ENCODE results near the gene ASXL1. TPM values are rescaled to one million over a fixed set of nuclear protein-coding genes. Genes with fewer than 3 reads are reported as not detected.

Gene ASXL1
- total RNA-seq, 1 donor from 2014 or later, result 97.5 TPM

- peaks cover 0 to 3% of the 10 kb centered on the region in 2 donors for H3K36me3 ChIP-seq
- peaks cover 28% of the 10 kb centered on the region for H3K4me1 ChIP-seq
- intact Hi-C loops (cut with DNase I), result no loop called here
- TF ChIP-seq CTCF (IDR thresholded peaks at IDR 0.05) (no peak), POLR2A (IDR thresholded peaks at IDR 0.05) (no peak), POLR2AphosphoS5 (IDR thresholded peaks at IDR 0.05; ENCODE audit: insufficient read depth in 1 of 2, low read depth in 1 of 2) (no peak)
- H3K27ac ChIP-seq, result no peak overlapping the region
- H3K27me3 ChIP-seq, result no peaks in the 10 kb centered on the region
- no peaks in the 10 kb centered on the region for H3K9me3 ChIP-seq
- DNase-seq (ENCODE audit: extremely low spot score in 2 of 2), result no peak
- no peak overlapping the region for H3K4me3 ChIP-seq
These were observed 100.7 kb downstream of the ASXL1 start for GRCh38 chr20:32458837-32459220.

- Histone ChIP-seq H3K4me1 (peaks cover 40% of the 10 kb centered on the region), H3K9me3 (no peaks in the 10 kb centered on the region), H3K4me3 (no peak overlapping the region), H3K27ac (no peak overlapping the region), H3K27me3 (no peaks in the 10 kb centered on the region), H3K36me3 (peaks cover 0 to 3% of the 10 kb centered on the region in 2 donors)
- DNase-seq (ENCODE audit: extremely low spot score in 2 of 2), result no peak
- TF ChIP-seq POLR2AphosphoS5 (IDR thresholded peaks at IDR 0.05; ENCODE audit: insufficient read depth in 1 of 2, low read depth in 1 of 2) (no peak), CTCF (IDR thresholded peaks at IDR 0.05) (no peak), POLR2A (IDR thresholded peaks at IDR 0.05) (no peak)
- intact Hi-C loops (cut with DNase I), result loop anchor here (10.0 kb wide), 1 partner anchor 245 kb away; no protein-coding TSS in a partner anchor
These were observed 102.1 kb downstream of the ASXL1 start for GRCh38 chr20:32460231-32460630.

GRCh38 chr20:32460683-32461320 lies 102.7 kb downstream of the ASXL1 start:
- Histone ChIP-seq H3K4me3 (no peak overlapping the region), H3K4me1 (peaks cover 44% of the 10 kb centered on the region), H3K27ac (no peak overlapping the region), H3K27me3 (no peaks in the 10 kb centered on the region), H3K9me3 (no peaks in the 10 kb centered on the region), H3K36me3 (peaks cover 0 to 3% of the 10 kb centered on the region in 2 donors)
- intact Hi-C loops (cut with DNase I), result loop anchor here (10.0 kb wide), 1 partner anchor 246 kb away; no protein-coding TSS in a partner anchor
- no peak for DNase-seq (ENCODE audit: extremely low spot score in 2 of 2)
- TF ChIP-seq CTCF (IDR thresholded peaks at IDR 0.05), result no peak
- no peak for TF ChIP-seq POLR2A (IDR thresholded peaks at IDR 0.05)
- no peak for TF ChIP-seq POLR2AphosphoS5 (IDR thresholded peaks at IDR 0.05; ENCODE audit: insufficient read depth in 1 of 2, low read depth in 1 of 2)

- H3K27ac ChIP-seq, result no peak overlapping the region
- H3K36me3 ChIP-seq, result peaks cover 0 to 3% of the 10 kb centered on the region in 2 donors
- DNase-seq (ENCODE audit: extremely low spot score in 2 of 2), result no peak
- no peak overlapping the region for H3K4me3 ChIP-seq
- no peaks in the 10 kb centered on the region for H3K27me3 ChIP-seq
- peaks cover 50% of the 10 kb centered on the region for H3K4me1 ChIP-seq
- H3K9me3 ChIP-seq, result no peaks in the 10 kb centered on the region
- intact Hi-C loops (cut with DNase I), result loop anchor here (10.0 kb wide), 1 partner anchor 247 kb away; no protein-coding TSS in a partner anchor
- no peak for TF ChIP-seq CTCF (IDR thresholded peaks at IDR 0.05)
- TF ChIP-seq POLR2AphosphoS5 (IDR thresholded peaks at IDR 0.05; ENCODE audit: insufficient read depth in 1 of 2, low read depth in 1 of 2), result no peak
- no peak for TF ChIP-seq POLR2A (IDR thresholded peaks at IDR 0.05)
These were observed 103.9 kb downstream of the ASXL1 start for GRCh38 chr20:32461836-32462600.
